Activated T-cell treated with anti-CD3 and anti-CD28 coated beads, Interleukin-2, amount 50 U/mL, for 24 hours (primary cell): ENCODE measurements around the gene WDR41.

ENCODE experiments used
- DNase-seq: peaks from one replicate; pipeline ENCODE4 v3.0.0-alpha.2; 2020
- H3K27ac Mint-ChIP-seq: 2 replicates; pipeline ENCODE4 v1.8.0; 2020; ENCODE audit warnings: mild to moderate bottlenecking, mixed read lengths
- H3K27me3 Mint-ChIP-seq: 2 replicates; pipeline ENCODE4 v1.8.0; 2020; ENCODE audit warnings: mixed read lengths
- H3K36me3 Mint-ChIP-seq: 2 replicates; pipeline ENCODE4 v1.8.0; 2020; ENCODE audit warnings: low read depth, mixed read lengths
- H3K4me1 Mint-ChIP-seq: 2 replicates; pipeline ENCODE4 v1.8.0; 2020; ENCODE audit warnings: low read depth, mixed read lengths
- H3K4me3 Mint-ChIP-seq: 2 replicates; pipeline ENCODE4 v1.8.0; 2020; ENCODE audit warnings: mild to moderate bottlenecking, moderate library complexity, mixed read lengths
- H3K9me3 Mint-ChIP-seq: 2 replicates; pipeline ENCODE4 v1.8.0; 2020; ENCODE audit warnings: mixed read lengths

Gene WDR41

GRCh38 chr5:77427998-77428397 is 64.1 kb downstream of the WDR41 start:
- no peak for DNase-seq
- H3K27ac Mint-ChIP-seq: no peak overlapping the region
- peaks cover 10% of the 10 kb centered on the region for H3K4me1 Mint-ChIP-seq
- no peaks in the 10 kb centered on the region for H3K27me3 Mint-ChIP-seq
- peaks cover 48% of the 10 kb centered on the region for H3K36me3 Mint-ChIP-seq
- H3K4me3 Mint-ChIP-seq: no peak overlapping the region
- H3K9me3 Mint-ChIP-seq: peaks cover 3% of the 10 kb centered on the region

GRCh38 chr5:77426670-77427069 is 65.4 kb downstream of the WDR41 start:
- Mint-ChIP-seq H3K27ac (no peak overlapping the region), H3K9me3 (peaks cover 3% of the 10 kb centered on the region), H3K4me3 (no peak overlapping the region), H3K4me1 (peaks cover 8% of the 10 kb centered on the region), H3K27me3 (no peaks in the 10 kb centered on the region), H3K36me3 (peaks cover 34% of the 10 kb centered on the region)
- DNase-seq: no peak

- DNase-seq: no peak
- Mint-ChIP-seq H3K4me3 (no peak overlapping the region), H3K27me3 (no peaks in the 10 kb centered on the region), H3K27ac (no peak overlapping the region), H3K4me1 (peaks cover 3% of the 10 kb centered on the region), H3K36me3 (peaks cover 29% of the 10 kb centered on the region), H3K9me3 (peaks cover 3% of the 10 kb centered on the region)
Measured at GRCh38 chr5:77425998-77426659, 66.0 kb downstream of the WDR41 start.

GRCh38 chr5:77425420-77425819 is 66.7 kb downstream of the WDR41 start:
- H3K4me3 Mint-ChIP-seq: no peak overlapping the region

GRCh38 chr5:77424921-77425320 is 67.2 kb downstream of the WDR41 start:
- no peaks in the 10 kb centered on the region for H3K27me3 Mint-ChIP-seq
- peaks cover 24% of the 10 kb centered on the region for H3K36me3 Mint-ChIP-seq
- no peak for DNase-seq
- peaks cover 3% of the 10 kb centered on the region for H3K9me3 Mint-ChIP-seq
- H3K27ac Mint-ChIP-seq: no peak overlapping the region
- peaks cover 1% of the 10 kb centered on the region for H3K4me1 Mint-ChIP-seq
- H3K4me3 Mint-ChIP-seq: no peak overlapping the region

More at GRCh38 chr5:77425420-77425819, 66.7 kb downstream of the WDR41 start:
- peaks cover 1% of the 10 kb centered on the region for H3K4me1 Mint-ChIP-seq
- DNase-seq: no peak
- peaks cover 3% of the 10 kb centered on the region for H3K9me3 Mint-ChIP-seq
- no peaks in the 10 kb centered on the region for H3K27me3 Mint-ChIP-seq
- H3K27ac Mint-ChIP-seq: no peak overlapping the region
- peaks cover 24% of the 10 kb centered on the region for H3K36me3 Mint-ChIP-seq

- H3K36me3 Mint-ChIP-seq: peaks cover 23% of the 10 kb centered on the region
- peaks cover 1% of the 10 kb centered on the region for H3K4me1 Mint-ChIP-seq
- no peak overlapping the region for H3K4me3 Mint-ChIP-seq
- H3K27ac Mint-ChIP-seq: no peak overlapping the region
- peaks cover 3% of the 10 kb centered on the region for H3K9me3 Mint-ChIP-seq
- DNase-seq: no peak
- peaks cover 11% of the 10 kb centered on the region for H3K27me3 Mint-ChIP-seq
Measured at GRCh38 chr5:77423022-77423750, 68.9 kb downstream of the WDR41 start.

GRCh38 chr5:77420940-77421339 is 71.2 kb downstream of the WDR41 start:
- Mint-ChIP-seq H3K4me1 (peaks cover 1% of the 10 kb centered on the region), H3K36me3 (peaks cover 15% of the 10 kb centered on the region), H3K27me3 (peaks cover 26% of the 10 kb centered on the region), H3K4me3 (no peak overlapping the region), H3K27ac (no peak overlapping the region), H3K9me3 (peaks cover 3% of the 10 kb centered on the region)
- no peak for DNase-seq

- H3K36me3 Mint-ChIP-seq: peaks cover 5% of the 10 kb centered on the region
Measured at GRCh38 chr5:77419644-77420582, 72.2 kb downstream of the WDR41 start.

GRCh38 chr5:77418601-77419581 is 73.2 kb downstream of the WDR41 start:
- DNase-seq: no peak
- H3K27ac Mint-ChIP-seq: no peak overlapping the region
- peaks cover 3% of the 10 kb centered on the region for H3K9me3 Mint-ChIP-seq
- peaks cover 30% of the 10 kb centered on the region for H3K27me3 Mint-ChIP-seq
- H3K4me3 Mint-ChIP-seq: no peak overlapping the region
- no peaks in the 10 kb centered on the region for H3K4me1 Mint-ChIP-seq
- H3K36me3 Mint-ChIP-seq: no peaks in the 10 kb centered on the region

More at GRCh38 chr5:77419644-77420582, 72.2 kb downstream of the WDR41 start:
- H3K27ac Mint-ChIP-seq: no peak overlapping the region
- no peak overlapping the region for H3K4me3 Mint-ChIP-seq
- DNase-seq: no peak
- no peaks in the 10 kb centered on the region for H3K4me1 Mint-ChIP-seq
- peaks cover 28% of the 10 kb centered on the region for H3K27me3 Mint-ChIP-seq
- H3K9me3 Mint-ChIP-seq: peaks cover 3% of the 10 kb centered on the region

GRCh38 chr5:77418162-77418561 is 74.0 kb downstream of the WDR41 start:
- Mint-ChIP-seq H3K4me3 (no peak overlapping the region), H3K36me3 (no peaks in the 10 kb centered on the region), H3K9me3 (peaks cover 2% of the 10 kb centered on the region), H3K27me3 (peaks cover 33% of the 10 kb centered on the region), H3K27ac (no peak overlapping the region), H3K4me1 (no peaks in the 10 kb centered on the region)
- no peak for DNase-seq

GRCh38 chr5:77413049-77413448 is 79.1 kb downstream of the WDR41 start:
- DNase-seq: no peak
- no peaks in the 10 kb centered on the region for H3K9me3 Mint-ChIP-seq
- no peaks in the 10 kb centered on the region for H3K4me1 Mint-ChIP-seq
- no peak overlapping the region for H3K4me3 Mint-ChIP-seq
- no peak overlapping the region for H3K27ac Mint-ChIP-seq
- no peaks in the 10 kb centered on the region for H3K36me3 Mint-ChIP-seq
- H3K27me3 Mint-ChIP-seq: peaks cover 30% of the 10 kb centered on the region

- Mint-ChIP-seq H3K27ac (no peak overlapping the region), H3K9me3 (no peaks in the 10 kb centered on the region), H3K4me1 (no peaks in the 10 kb centered on the region), H3K4me3 (no peak overlapping the region), H3K27me3 (peaks cover 21% of the 10 kb centered on the region), H3K36me3 (no peaks in the 10 kb centered on the region)
- no peak for DNase-seq
Measured at GRCh38 chr5:77409870-77410621, 82.1 kb downstream of the WDR41 start.

GRCh38 chr5:77407152-77407551 is 85.0 kb downstream of the WDR41 start:
- no peak overlapping the region for H3K27ac Mint-ChIP-seq
- no peaks in the 10 kb centered on the region for H3K36me3 Mint-ChIP-seq
- no peaks in the 10 kb centered on the region for H3K9me3 Mint-ChIP-seq
- no peak overlapping the region for H3K4me3 Mint-ChIP-seq
- DNase-seq: no peak
- peaks cover 16% of the 10 kb centered on the region for H3K27me3 Mint-ChIP-seq
- no peaks in the 10 kb centered on the region for H3K4me1 Mint-ChIP-seq
